Measurements from ENCODE around the gene ZNF891.

Gene ZNF891

GRCh38 chr12:133080026-133080367 is 50.1 kb downstream of the ZNF891 start:
- TF ChIP-seq CTCF (IDR thresholded peaks at IDR 0.05; ENCODE audit: control insufficient read depth, insufficient read depth, low read depth, low read length, missing control alignments): no peak
- H3K4me3 ChIP-seq (ENCODE audit: control insufficient read depth, low read depth, low read length): peak overlapping the region; percentile 90
- peak; percentile 98 for DNase-seq (ENCODE audit: low read depth)

GRCh38 chr12:133073836-133074235 is 56.2 kb downstream of the ZNF891 start:
- no peak overlapping the region for H3K4me3 ChIP-seq (ENCODE audit: control insufficient read depth, low read depth, low read length)
- no peak for DNase-seq (ENCODE audit: low read depth)
- no peak for TF ChIP-seq CTCF (IDR thresholded peaks at IDR 0.05; ENCODE audit: control insufficient read depth, insufficient read depth, low read depth, low read length, missing control alignments)

- no peak for TF ChIP-seq CTCF (IDR thresholded peaks at IDR 0.05; ENCODE audit: control insufficient read depth, insufficient read depth, low read depth, low read length, missing control alignments)
- DNase-seq (ENCODE audit: low read depth): no peak
- no peak overlapping the region for H3K4me3 ChIP-seq (ENCODE audit: control insufficient read depth, low read depth, low read length)
Observed at GRCh38 chr12:133063556-133063955, 66.5 kb downstream of the ZNF891 start.

- no peak for DNase-seq (ENCODE audit: low read depth)
- TF ChIP-seq CTCF (IDR thresholded peaks at IDR 0.05; ENCODE audit: control insufficient read depth, insufficient read depth, low read depth, low read length, missing control alignments): no peak
- no peak overlapping the region for H3K4me3 ChIP-seq (ENCODE audit: control insufficient read depth, low read depth, low read length)
Observed at GRCh38 chr12:133061954-133062353, 68.1 kb downstream of the ZNF891 start.

GRCh38 chr12:133058203-133059113 is 71.6 kb downstream of the ZNF891 start:
- no peak for DNase-seq (ENCODE audit: low read depth)
- TF ChIP-seq CTCF (IDR thresholded peaks at IDR 0.05; ENCODE audit: control insufficient read depth, insufficient read depth, low read depth, low read length, missing control alignments): no peak
- H3K4me3 ChIP-seq (ENCODE audit: control insufficient read depth, low read depth, low read length): no peak overlapping the region

- DNase-seq (ENCODE audit: low read depth): no peak
- TF ChIP-seq CTCF (IDR thresholded peaks at IDR 0.05; ENCODE audit: control insufficient read depth, insufficient read depth, low read depth, low read length, missing control alignments): no peak
- H3K4me3 ChIP-seq (ENCODE audit: control insufficient read depth, low read depth, low read length): no peak overlapping the region
Observed at GRCh38 chr12:133057446-133057845, 72.6 kb downstream of the ZNF891 start.
